GM12873 (cell line): Measurements from ENCODE around the gene TBC1D22B.

Source experiments
- TF ChIP-seq, protein P1 (sequence below): IDR thresholded peaks from 2 replicates; pipeline ENCODE4 v1.5.1; 2012; ENCODE audit warnings: low read depth, mild to moderate bottlenecking, moderate library complexity, low read length, control low read depth; ENCODE audit not compliant: insufficient read depth; ENCODE audit errors: missing control alignments

Gene TBC1D22B

DNA sequence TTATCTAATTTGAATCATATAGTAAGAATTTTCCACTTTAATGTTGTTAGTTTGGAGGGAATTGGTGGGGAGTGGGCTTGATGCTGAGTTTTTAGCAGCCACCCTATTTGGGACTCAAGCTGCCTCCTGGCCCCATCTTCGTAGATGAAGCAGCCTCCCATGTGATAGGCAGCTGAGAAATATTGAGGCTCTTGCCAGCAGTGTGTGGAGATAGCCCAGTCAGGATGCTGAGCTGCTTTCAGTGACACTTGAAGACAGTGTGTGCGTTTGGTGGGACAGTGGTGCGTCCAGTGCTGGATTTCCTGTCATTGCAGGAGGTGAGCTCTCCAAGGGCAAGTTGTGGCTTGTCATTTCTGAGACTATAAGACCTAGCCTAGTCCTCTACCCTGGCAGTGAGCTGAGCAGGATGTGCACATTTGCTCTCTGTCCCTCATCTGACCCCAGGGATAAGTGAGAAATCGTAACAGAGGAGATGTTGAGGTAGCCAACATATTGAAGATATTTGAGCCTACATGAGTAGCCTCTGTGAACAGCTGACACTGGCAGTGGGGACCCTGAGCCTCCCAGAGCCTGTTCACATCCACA is 48.4 kb downstream of the TBC1D22B start:
- TF ChIP-seq, protein P1, sequence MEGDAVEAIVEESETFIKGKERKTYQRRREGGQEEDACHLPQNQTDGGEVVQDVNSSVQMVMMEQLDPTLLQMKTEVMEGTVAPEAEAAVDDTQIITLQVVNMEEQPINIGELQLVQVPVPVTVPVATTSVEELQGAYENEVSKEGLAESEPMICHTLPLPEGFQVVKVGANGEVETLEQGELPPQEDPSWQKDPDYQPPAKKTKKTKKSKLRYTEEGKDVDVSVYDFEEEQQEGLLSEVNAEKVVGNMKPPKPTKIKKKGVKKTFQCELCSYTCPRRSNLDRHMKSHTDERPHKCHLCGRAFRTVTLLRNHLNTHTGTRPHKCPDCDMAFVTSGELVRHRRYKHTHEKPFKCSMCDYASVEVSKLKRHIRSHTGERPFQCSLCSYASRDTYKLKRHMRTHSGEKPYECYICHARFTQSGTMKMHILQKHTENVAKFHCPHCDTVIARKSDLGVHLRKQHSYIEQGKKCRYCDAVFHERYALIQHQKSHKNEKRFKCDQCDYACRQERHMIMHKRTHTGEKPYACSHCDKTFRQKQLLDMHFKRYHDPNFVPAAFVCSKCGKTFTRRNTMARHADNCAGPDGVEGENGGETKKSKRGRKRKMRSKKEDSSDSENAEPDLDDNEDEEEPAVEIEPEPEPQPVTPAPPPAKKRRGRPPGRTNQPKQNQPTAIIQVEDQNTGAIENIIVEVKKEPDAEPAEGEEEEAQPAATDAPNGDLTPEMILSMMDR: no peak

DNA sequence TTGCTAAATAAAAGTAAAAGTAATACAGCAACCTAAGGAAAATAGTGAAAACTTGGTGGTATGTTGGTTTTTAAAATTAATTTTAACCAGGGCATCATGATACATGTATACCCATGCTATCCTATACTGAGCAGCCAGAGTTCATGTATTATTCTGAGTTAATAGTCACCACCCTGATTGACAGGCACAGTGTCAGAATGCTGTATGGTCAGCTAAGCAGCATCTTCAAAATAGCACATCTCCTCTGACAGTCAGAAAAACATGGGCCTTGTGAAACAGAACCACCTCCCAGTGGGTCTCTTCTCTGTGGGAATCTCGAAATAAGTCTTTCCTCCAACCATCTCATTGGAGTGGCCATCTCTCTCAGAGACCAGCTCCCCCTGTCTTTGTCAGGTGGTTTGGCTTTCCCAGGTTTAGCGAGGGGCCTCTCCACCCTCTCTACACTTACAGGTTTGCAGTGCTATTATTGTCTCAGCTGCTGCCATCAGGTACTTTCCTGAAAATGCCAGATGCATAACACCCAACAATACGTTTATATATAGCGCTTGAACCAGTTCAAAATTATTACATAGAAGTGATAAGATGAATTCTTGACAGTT is 49.2 kb downstream of the TBC1D22B start:
- TF ChIP-seq, protein P1: peak; percentile 12

DNA sequence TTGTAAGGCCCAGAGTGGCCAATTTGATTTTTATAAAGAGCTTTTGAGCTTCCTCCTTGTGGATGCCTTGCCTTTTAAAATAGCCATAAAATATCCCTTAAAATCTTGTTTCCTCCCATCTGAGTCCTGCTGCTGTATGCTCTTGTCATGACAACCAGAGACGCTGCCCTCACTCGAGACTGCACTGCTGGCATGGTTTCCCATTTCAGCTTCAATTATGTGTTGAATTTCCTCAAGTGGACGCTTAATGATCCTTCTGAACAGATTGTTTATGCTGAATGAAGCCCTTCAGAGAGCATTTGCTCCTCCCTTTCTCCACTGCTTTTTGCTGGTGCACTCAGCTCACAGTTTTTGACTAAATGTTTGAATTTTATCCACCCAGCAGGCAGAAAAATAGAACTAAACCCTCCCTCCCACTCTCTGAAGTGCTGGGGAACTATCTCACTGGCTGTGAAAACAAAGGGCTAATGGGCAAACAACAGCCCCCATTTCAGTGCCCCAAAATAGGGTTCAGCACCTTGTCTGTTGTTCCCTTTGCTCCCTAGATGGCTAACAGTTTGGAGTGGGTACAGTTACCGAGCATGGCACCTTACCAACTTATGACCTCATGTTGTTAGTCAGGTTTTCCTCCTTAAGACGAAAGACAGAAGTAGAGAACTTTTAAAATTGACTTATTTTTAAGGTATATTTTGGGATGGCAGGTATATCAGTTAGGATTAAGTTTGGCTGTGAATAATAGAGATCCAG is 50.7 kb downstream of the TBC1D22B start:
- TF ChIP-seq, protein P1: no peak

DNA sequence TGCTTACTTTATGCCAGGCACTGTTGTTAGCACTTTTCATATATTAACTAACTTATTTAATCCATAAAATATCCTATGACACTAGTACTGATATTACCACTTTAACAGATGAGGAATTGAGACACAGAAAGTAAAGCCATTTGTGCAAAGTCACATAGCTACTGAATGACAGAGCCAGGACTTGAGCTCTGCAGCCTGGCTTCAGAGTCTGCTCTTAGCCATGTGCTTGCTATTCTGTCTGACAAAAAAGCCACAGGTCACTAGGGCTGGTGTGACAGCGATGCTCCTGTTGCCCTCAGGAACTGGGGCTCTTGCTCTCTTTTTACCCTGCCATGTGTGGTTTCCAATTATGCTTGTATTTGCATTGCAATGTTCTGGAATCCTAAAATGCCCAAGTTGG is 51.5 kb downstream of the TBC1D22B start:
- TF ChIP-seq, protein P1: no peak

DNA sequence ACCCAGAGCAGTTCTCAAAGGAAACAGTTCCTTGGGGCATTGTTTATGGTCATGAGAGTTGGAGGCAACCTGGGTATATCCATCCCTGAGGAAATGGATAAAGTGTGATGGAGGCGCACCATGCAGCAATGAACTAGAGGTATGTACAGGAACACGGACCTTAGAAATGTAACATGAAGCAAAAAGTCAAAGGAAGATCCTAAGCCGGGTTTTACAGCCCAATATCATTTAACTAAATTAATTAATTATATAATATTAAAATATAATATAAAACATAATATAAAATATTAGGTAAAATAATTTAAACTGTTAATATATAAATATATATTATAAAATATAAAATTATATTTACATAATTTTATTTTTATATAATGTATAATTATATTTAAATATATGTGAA is 52.1 kb downstream of the TBC1D22B start:
- TF ChIP-seq, protein P1: no peak

DNA sequence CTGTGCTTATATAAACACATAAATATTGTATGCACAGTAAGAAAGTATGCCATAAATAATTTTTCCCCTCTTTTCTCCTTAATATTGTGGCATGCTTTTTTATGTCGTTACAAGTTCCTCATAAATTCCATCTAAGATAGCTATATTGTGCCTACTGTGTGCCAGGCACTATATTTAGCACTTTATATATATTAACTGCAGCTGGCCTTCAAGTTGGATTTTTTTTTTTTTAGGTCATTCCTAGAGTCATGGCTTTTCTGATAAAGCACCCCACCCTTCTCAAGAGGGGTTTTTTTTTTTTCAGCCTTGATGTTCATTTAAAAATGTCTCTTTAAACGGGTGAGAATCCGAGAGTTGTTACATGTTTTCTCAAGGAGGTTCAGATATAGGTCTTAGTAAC is 53.4 kb downstream of the TBC1D22B start:
- TF ChIP-seq, protein P1: no peak

DNA sequence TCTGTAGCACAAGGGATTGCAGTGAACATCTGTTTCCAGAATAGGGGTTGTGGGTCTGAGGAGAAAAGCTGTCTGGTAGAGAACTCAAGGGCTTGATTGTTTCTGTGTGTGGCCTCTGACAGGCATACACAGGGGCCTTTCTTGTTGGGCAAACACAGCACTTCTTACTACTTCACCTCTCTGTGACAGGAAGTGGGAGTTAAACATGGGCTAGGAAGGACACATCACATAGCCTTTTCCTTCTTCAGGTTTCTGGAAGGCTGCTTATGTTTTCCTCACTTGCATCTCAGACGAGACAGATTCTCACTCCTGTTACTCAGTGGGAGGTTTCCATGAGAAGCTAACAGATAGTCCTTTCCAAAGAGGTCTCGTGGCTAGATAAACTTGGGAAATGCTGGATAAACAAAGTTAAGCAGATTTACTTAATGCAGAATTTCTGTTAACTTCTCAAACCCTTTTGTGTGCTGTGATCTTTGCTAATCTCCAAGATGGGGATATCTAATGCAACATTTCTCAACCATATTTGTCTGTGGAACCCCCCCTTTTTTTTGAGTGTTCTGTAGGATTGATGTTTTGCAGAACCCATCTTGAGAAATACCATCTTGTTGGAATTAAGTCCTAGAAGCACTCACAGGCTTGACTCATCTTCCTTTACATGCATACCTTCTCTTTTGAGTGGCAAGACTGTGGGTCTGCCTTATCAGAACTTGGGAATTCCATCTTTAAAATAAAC is 54.3 kb downstream of the TBC1D22B start:
- TF ChIP-seq, protein P1: no peak
